SU-DHL-6 (cell line): ENCODE data around the gene CCDC8.

Experiments used
- H2AFZ ChIP-seq: fragments of 200-600 bp; sonication (generic); 2 replicates; pipeline ENCODE4 v1.6.1; 2014; ENCODE audit warnings: low read depth, mild to moderate bottlenecking, moderate library complexity, mixed read lengths, antibody characterized with exemption, low read length; ENCODE audit not compliant: severe bottlenecking
- H3F3A ChIP-seq: fragments of 200-600 bp; shearing (Covaris generic); 2 replicates; pipeline ENCODE4 v1.6.0; 2016; ENCODE audit warnings: antibody characterized with exemption, mild to moderate bottlenecking; ENCODE audit not compliant: insufficient read depth
- H3K27ac ChIP-seq: fragments of 200-600 bp; sonication (generic); 2 replicates; pipeline ENCODE4 v1.5.1; 2016; ENCODE audit warnings: low read depth, mild to moderate bottlenecking, low read length, moderate library complexity, mixed read lengths
- H3K27me3 ChIP-seq: fragments of 200-600 bp; sonication (generic), shearing (Covaris generic); 2 replicates; pipeline ENCODE4 v1.6.0; 2014; ENCODE audit warnings: mild to moderate bottlenecking, low read length
- H3K36me3 ChIP-seq: fragments of 200-600 bp; sonication (generic); 2 replicates; pipeline ENCODE4 v1.6.1; 2014; ENCODE audit warnings: mild to moderate bottlenecking, low read length, mixed read lengths
- H3K4me2 ChIP-seq: fragments of 300-600, 200-600 bp; shearing (Covaris generic), sonication (generic); 2 replicates; pipeline ENCODE4 v1.6.0; 2014; ENCODE audit warnings: low read length, low read depth, mild to moderate bottlenecking; ENCODE audit not compliant: poor library complexity, severe bottlenecking
- H3K4me3 ChIP-seq: fragments of 200-600 bp; sonication (generic); 2 replicates; pipeline ENCODE4 v1.5.1; 2014; ENCODE audit warnings: antibody characterized with exemption, low read length, mild to moderate bottlenecking, mixed read lengths; ENCODE audit not compliant: insufficient read depth, poor library complexity, severe bottlenecking
- H3K79me2 ChIP-seq: fragments of 200-600 bp; sonication (generic); 2 replicates; pipeline ENCODE4 v1.6.1; 2014; ENCODE audit warnings: mild to moderate bottlenecking, low read length, moderate library complexity; ENCODE audit not compliant: insufficient read depth
- H3K9ac ChIP-seq: fragments of 200-600 bp; sonication (generic); 2 replicates; pipeline ENCODE4 v1.7.0; 2014; ENCODE audit warnings: mild to moderate bottlenecking, low read length
- H3K9me2 ChIP-seq: fragments of 200-600 bp; sonication (generic); replicated peaks from 2 replicates; pipeline ENCODE4 v1.6.1; 2014; ENCODE audit warnings: low read length; ENCODE audit not compliant: insufficient read depth
- H3K9me3 ChIP-seq: fragments of 200-600 bp; sonication (generic); 2 replicates; pipeline ENCODE4 v1.6.1; 2014; ENCODE audit warnings: low read length, mixed read lengths; ENCODE audit not compliant: insufficient read depth
- H4K20me1 ChIP-seq: fragments of 200-600 bp; sonication (generic); 2 replicates; pipeline ENCODE4 v1.6.1; 2014; ENCODE audit warnings: low read depth, mild to moderate bottlenecking, antibody characterized with exemption, low read length, moderate library complexity, mixed read lengths
- EZH2phosphoT487 ChIP-seq: fragments of 200-600 bp; sonication (generic), shearing (Covaris generic); conservative IDR thresholded peaks from 2 replicates; pipeline ENCODE4 v1.6.1; 2018; ENCODE audit warnings: mild to moderate bottlenecking, antibody characterized with exemption, low read length, moderate library complexity, mixed read lengths
- TF ChIP-seq, protein P1 (sequence below): fragments of 200-600 bp; sonication (generic); IDR thresholded peaks from one replicate; pipeline ENCODE4 v1.5.1; 2017; ENCODE audit warnings: antibody characterized with exemption, mild to moderate bottlenecking, low read length, moderate library complexity; ENCODE audit not compliant: insufficient read depth, poor library complexity, severe bottlenecking

CCDC8 gene

DNA sequence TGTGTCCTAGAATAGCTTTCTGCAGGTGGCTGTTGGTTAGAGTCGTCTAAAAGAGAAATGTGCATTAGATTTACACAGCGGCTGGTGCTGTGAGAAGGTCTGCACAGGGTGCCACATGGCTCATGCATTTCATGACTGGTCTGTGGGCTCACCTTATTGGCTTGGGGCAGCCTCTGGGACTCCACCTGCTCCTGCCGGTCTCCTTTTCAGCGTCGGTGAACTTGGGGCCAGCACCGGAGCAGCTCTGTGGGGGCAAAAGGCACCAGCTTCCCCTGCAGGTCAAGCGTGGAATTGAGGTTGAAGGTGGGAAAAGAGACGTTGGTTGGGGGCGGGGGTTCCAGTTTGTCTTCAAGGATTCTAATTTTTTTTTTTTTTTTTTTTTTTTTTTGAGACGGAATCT, 18.5 kb upstream of the CCDC8 start:
- Histone ChIP-seq H3K9me3 (no peaks in the 10 kb centered on the region), H3K9ac (no peak overlapping the region), H3F3A (peaks cover 17% of the 10 kb centered on the region), H4K20me1 (no peaks in the 10 kb centered on the region), H3K9me2 (no peaks in the 10 kb centered on the region), H3K4me2 (peak overlapping the region; percentile 51), H2AFZ (no peak overlapping the region), H3K27ac (peak overlapping the region; percentile 92), H3K27me3 (no peaks in the 10 kb centered on the region), H3K36me3 (no peaks in the 10 kb centered on the region), H3K79me2 (no peaks in the 10 kb centered on the region), H3K4me3 (no peak overlapping the region)
- no peak for TF ChIP-seq EZH2phosphoT487
- TF ChIP-seq, protein P1, sequence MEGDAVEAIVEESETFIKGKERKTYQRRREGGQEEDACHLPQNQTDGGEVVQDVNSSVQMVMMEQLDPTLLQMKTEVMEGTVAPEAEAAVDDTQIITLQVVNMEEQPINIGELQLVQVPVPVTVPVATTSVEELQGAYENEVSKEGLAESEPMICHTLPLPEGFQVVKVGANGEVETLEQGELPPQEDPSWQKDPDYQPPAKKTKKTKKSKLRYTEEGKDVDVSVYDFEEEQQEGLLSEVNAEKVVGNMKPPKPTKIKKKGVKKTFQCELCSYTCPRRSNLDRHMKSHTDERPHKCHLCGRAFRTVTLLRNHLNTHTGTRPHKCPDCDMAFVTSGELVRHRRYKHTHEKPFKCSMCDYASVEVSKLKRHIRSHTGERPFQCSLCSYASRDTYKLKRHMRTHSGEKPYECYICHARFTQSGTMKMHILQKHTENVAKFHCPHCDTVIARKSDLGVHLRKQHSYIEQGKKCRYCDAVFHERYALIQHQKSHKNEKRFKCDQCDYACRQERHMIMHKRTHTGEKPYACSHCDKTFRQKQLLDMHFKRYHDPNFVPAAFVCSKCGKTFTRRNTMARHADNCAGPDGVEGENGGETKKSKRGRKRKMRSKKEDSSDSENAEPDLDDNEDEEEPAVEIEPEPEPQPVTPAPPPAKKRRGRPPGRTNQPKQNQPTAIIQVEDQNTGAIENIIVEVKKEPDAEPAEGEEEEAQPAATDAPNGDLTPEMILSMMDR: peak; percentile 30

DNA sequence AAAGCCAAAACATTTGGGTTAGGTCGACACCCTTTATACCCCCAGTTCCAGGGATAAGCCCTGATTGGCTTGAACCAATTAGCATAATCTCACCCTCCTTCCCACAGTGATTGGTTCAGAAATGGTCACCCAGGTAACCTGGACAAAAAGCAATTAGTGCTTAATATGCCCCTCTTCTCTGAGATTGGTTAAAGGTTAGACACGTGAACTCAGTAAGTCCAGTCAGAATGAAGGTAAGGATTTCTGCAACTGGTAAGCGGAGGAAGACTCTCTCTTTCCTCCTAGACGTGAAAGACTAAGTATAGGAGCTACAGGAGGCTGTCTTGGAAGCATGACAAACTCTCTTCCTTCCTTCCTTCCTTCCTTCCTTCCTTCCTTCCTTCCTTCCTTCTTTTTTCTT, 16.6 kb upstream of the CCDC8 start:
- no peaks in the 10 kb centered on the region for H3K79me2 ChIP-seq
- no peak overlapping the region for H3K9ac ChIP-seq
- H3K4me2 ChIP-seq: no peak overlapping the region
- no peak for TF ChIP-seq EZH2phosphoT487
- TF ChIP-seq, protein P1: no peak
- no peaks in the 10 kb centered on the region for H3K9me3 ChIP-seq
- no peaks in the 10 kb centered on the region for H3K9me2 ChIP-seq
- no peaks in the 10 kb centered on the region for H3K36me3 ChIP-seq
- H3K27ac ChIP-seq: no peak overlapping the region
- H3F3A ChIP-seq: peaks cover 22% of the 10 kb centered on the region
- no peaks in the 10 kb centered on the region for H4K20me1 ChIP-seq
- no peak overlapping the region for H3K4me3 ChIP-seq
- no peaks in the 10 kb centered on the region for H3K27me3 ChIP-seq
- no peak overlapping the region for H2AFZ ChIP-seq

DNA sequence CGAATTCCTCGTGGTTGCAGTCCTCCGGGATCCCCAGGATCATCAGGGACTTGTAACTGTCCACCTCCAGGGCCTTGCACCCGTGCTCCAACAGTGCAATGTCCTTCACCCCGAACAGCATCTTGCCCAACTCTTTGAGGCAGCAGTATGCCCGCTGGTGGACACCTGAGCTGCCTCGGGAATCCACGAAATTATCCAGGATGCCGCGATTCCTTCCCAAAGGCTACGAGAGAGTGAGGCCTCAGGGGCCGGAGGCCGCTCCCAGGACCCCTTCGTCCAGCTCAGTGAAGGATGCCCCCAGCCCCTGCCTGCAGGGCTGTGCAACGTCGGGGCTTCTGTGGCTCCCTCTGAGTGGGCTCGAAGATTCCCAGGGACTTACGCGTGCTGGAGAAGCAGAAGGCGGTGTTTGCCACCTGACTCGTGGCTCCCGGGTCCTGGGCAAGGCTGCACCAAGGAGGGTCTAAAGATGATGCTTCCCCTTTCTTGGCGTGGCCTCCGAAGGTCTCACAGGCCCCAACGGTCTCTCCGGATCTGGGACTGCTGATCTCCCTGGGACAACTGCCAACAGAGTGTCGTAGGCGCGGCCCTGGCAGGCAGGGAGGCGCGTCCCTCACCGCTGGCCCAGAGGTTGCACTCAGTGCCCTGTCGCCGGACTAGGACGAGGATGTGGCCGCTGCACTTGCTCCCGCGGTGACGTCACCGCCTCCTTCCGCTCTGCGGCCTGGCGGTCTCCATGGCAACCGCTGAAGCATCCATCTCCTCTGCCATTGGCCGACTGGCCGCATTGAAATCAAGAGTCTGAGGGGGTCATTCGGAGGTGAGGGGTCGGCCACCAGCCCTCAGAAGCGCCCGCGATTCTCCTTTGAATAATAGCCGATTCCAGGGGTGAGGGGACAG, 15.1 kb upstream of the CCDC8 start, which contains the start of gene PNMA8C:
TSS of gene PNMA8C (minus strand) at position 698 of the 897 bp plus-strand sequence. CDS start at position 121, 577 bp downstream.
- no peak within 1 kb of the TSS for H2AFZ ChIP-seq
- H3K4me3 ChIP-seq: no peak within 1 kb of the TSS
- H3K36me3 ChIP-seq: no peaks in the 10 kb centered on the region
- TF ChIP-seq EZH2phosphoT487: no peak
- TF ChIP-seq, protein P1: no peak
- H3K27ac ChIP-seq: no peak within 1 kb of the TSS
- no peaks in the 10 kb centered on the region for H3K79me2 ChIP-seq
- peaks cover 22% of the 10 kb centered on the region for H3F3A ChIP-seq
- no peaks in the 10 kb centered on the region for H4K20me1 ChIP-seq
- H3K9me2 ChIP-seq: no peaks in the 10 kb centered on the region
- no peaks in the 10 kb centered on the region for H3K27me3 ChIP-seq
- H3K9me3 ChIP-seq: no peaks in the 10 kb centered on the region
- no peak within 1 kb of the TSS for H3K9ac ChIP-seq
- H3K4me2 ChIP-seq: no peak within 1 kb of the TSS
